ENCODE data around the gene SCEL.

Gene SCEL

GRCh38 chr13:77521595-77522367, 13.7 kb upstream of the SCEL start:
- DNase-seq: no peak

DNA sequence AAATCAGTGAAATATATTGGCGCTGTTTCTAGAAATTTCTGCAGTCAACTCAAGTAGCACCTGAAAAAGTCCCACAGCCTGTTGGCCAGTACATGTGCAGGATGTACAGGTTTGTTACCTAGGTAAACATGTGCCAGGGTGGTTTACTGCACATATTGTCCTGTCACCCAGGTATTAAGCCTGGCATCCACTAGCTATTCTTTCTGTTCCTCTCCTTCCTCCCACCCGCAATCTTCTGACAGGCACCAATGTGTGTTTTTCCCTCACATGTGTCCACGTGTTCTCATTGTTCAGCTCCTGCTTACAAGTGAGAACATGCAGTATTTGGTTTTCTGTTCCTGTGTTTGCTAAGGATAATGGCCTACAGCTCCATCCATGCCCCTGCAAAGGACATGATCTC, 13.1 kb upstream of the SCEL start:
- no peak for DNase-seq

- no peak for DNase-seq
Observed at GRCh38 chr13:77523386-77523785, 12.1 kb upstream of the SCEL start.

DNA sequence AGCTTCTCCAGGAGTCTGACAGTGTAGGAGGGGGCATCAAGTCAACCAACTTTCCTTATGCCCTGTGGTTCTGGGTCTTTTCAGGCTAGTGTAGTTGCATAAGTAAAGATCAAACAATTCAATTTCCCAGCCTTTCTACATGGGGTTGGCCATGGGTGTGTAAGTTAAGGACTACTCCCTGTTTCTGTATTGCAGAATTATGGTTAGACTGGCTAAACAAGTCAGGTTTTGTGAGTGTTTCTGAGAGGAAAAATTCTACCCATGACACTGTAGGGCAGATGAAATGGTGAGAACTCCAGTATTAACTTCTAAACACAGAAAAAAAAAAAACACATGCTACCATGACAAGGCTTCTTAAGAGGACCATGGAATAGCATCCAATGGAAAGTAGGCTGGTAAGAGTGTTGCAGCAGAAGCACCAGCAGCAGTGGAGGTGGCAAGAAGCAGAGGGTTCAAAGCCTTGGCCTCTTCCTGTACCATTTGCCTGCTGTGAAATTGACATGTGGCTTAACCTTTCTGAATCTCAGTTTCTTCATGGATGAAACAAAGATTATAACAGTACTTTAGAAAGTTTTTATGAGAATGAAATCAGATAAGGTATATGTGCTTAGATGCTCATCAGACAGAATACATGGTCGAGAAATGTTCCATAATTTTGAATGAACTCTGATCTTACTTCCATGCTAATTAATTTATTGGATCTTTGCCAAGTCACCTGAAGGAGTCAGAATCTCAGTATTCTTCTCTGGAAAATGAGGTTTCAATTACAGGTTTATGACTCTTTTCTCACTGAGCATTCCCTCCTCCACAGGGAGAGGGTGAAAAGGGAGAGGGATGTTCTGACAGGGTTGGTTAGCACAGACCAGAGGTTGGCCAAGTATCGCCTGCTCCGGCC, 11.4 kb upstream of the SCEL start:
- DNase-seq: no peak

- no peak for DNase-seq
Observed at GRCh38 chr13:77528414-77528813, 7.1 kb upstream of the SCEL start.

DNA sequence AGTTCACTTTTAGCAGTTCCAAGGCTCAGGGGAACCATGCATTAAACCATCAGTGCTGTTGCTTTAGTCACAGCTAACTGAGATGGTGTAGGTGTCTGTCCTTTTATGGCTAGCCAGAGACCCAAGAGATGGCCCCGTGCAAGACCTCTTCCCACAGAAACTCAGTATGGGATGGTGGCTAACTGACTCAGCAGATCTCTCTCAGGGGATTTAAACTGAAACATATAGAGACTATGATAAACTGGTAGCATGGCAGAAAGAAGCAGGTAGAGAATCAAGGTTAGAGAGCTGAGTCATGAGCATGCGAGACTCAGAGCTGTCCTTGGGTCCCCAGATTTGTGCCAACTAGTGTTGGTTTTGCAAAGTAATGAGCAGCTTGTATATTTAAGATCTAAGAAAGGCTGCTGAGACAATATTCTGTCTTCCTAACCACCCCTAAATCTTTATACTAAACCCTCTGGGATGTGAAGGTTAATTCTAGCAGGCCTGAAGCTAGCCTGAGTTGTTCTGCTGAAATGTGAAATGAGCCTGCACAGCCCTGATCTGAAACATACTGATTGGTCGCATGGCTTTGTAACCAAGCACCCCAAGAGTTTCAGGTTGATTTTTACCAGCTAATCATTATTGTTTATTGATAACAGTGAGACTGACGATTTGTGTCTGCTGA, 6.5 kb upstream of the SCEL start:
- DNase-seq: no peak

DNA sequence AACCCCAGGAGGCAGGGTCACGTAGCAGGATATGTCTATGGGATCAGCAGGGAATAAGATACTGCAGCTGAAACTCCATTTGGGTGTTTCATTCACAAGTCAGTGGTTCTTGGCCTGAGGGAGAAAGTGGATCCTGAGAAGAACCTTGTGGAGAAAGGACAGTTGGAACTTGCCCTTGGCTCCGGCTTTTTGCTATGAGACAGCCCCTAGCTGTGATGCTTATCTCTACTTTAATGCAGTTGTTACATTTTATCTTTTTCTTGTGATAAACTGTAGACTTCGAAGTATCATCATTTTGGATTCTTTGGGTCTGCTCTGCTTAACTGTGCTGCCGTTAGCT, 6.0 kb upstream of the SCEL start:
- DNase-seq: no peak

GRCh38 chr13:77530875-77531274, 4.6 kb upstream of the SCEL start:
- no peak for DNase-seq

DNA sequence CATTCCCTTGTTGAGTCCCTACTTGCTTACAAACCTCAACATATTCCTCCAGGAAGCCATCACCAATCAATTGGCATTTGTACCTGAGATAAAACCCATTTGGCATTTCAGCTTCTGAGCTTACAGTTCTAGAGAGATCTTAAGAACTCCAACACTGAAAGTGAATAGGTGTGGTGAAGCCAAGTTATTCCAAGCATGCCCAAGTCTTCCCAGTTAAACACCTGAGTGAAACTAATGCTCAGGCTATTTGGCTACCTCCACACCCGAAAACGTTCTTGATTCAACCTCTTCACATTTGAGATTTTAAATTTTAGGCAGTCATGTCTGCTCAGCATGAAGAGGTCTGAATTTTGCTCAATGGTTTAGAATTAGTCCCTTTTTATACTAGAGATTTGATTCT, 2.5 kb upstream of the SCEL start:
- no peak for DNase-seq

DNA sequence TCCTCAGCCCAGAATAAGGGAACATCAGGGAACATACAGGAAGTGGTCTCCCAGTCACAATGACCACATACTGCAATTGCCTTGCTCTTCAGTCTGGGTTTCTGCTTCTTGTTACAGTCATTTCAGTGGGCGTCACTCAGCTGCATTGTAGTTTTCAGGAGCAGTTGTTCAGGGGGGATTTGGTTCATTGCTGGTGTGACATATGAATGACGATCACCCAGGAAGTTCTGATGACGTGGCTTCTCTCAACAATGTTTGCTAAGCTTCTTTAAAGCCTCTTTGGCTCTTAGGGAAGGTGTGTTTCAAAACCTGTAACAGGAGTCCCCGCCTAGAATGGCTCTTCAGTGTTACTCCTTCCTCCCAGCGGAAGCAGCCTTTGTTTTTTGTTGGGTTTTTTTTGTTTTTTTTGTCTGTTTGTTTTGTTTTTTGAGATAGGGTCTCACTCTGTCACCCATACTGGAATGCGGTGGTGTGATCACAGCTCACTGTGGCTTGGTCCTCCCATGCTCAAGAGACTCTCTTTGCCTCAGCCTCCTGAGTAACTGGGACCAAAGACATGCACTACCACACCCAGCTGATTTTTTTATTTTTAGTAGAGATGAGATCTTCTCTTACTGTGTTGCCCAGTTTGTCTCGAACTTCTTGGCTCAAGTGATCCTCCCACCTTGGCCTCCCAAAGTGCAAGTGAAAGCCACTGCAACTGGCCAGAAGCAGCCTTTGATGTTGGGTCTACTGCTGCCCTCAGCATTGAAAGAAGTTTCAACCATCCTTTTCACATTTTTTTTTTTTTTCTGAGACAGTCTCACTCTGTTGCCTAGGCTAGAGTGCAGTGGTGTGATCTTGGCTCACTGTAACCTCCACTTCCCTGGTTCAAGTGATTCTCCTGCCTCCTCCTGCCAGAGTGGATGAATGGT, 1.4 kb upstream of the SCEL start:
- DNase-seq: peak; percentile 60

DNA sequence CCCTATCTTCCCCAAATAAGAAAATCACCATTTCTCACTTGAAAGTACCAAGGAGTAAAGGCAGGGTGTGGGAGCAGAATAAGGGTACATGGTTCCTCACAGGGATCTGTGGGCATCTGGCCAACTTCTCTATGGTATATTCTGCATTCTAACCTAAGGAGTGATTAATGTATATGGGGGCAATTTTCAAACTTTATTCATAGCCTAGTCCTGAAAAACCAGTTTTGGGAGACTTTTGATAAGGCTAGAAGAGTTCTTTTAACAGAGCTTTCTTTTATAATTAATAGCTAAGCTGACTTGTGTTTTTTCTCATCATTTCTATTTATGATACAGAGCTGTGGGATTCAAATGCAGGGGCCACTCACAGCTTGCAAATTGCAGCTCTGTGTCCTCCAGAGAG, 852 bp downstream of the SCEL start:
- no peak for DNase-seq

GRCh38 chr13:77537289-77537919, 1.9 kb downstream of the SCEL start:
- DNase-seq: no peak

- no peak for DNase-seq
Observed at GRCh38 chr13:77543711-77544110, 8.2 kb downstream of the SCEL start.

GRCh38 chr13:77544355-77544754, 8.8 kb downstream of the SCEL start:
- peak; percentile 23 for DNase-seq

DNA sequence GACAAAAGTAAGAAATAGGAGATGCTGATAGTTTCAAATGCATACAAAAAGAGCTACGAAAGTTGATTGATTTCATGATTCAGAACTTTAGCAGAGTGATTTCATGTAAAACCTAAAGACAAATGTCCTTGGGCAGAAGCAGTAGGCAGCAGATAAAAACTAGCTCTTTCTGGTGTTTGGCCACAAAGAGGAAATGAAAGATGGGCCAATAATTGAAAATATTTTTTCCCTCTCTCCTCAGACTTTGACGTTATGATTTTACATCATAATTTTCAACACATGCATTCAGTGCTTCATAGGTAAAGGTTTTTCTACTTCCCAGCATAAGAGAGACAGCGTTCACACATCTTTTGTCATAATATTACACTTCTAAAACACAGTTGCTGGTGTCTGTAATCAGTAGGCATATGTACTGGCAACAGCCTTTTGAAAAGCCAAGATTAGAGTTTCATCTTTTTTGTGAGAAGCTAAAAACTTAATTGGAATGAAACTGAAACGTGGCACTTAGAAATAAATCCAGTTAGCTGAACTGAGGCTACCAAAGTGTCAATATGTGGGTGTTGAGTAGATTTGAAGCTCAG, 9.3 kb downstream of the SCEL start:
- DNase-seq: peak; percentile 21

- no peak for DNase-seq
Observed at GRCh38 chr13:77545626-77546412, 10.3 kb downstream of the SCEL start.

DNA sequence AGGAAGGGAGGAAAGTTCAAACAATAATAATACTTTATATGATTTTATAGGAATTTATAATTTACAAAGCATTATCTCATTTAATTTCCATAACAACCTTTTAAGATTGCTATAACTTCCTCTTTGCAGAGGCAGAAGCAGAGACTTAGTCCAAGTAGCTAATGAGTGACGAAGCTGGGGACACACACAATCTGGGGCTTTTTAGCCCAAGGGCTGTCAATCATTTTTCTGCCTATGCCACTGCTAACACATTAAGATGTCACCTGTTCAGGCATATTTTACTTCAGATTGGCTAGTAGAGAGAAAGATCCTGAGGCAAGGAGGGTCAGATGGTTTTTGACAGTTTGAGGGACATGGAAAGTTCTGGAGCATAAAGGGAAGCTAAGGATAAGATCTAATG, 12.6 kb downstream of the SCEL start:
- DNase-seq: no peak

DNA sequence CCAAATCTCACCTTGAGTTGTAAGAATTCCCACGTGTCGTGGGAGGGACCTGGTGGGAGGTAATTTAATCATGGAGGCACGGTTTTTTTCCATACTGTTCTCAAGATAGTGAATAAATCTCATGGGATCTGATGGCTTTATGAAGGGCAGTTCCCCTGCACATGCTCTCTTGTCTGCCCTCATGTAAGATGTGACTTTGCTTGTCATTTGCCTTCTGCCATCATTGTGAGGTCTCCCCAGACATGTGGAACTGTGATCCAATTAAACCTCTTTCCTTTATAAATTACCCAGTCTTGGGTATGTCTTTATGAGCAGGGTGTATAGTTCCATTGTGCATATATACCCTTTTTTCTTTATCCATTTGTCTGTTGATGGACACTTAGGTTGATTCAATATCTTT, 13.1 kb downstream of the SCEL start:
- no peak for DNase-seq

GRCh38 chr13:77554069-77554468, 18.6 kb downstream of the SCEL start:
- no peak for DNase-seq

- DNase-seq: no peak
Observed at GRCh38 chr13:77555246-77555645, 19.7 kb downstream of the SCEL start.

DNA sequence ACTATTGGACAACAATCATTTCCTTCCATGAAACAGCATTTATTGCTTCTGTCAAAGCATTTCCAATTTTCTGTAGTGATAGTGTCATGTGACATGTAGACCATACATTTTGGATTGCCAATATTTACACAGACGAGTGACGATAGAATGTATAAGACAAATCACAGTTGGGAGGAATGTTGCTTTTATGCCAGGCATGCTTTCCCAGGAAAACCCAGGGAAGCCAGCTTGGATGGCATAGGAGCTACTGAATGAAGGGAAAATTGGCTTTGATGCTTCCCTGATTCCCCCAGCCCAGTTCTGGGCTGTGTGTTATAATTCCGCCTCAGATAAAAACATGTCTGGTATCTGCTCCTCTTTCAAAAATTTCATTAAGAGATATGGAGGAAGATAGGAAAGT, 22.5 kb downstream of the SCEL start:
- no peak for DNase-seq

Data from suppressor macrophage treated with lipopolysaccharide for 4 hours (primary cell).